Spleen (tissue), 7 donors: ENCODE measurements around the gene PEAK1.

Experiments used
- POLR2A ChIP-seq, 3 donors: fragments of 450-650 bp; IDR thresholded peaks; one replicate each; pipeline ENCODE4 v1.5.1; 2017; ENCODE audit warnings: antibody characterized with exemption in 3 of 3, mild to moderate bottlenecking in 1 of 3
- POLR2AphosphoS5 ChIP-seq, 3 donors: sonication (generic); formaldehyde crosslinking; IDR thresholded peaks; one replicate each; pipeline ENCODE4 v1.5.1; 2017; ENCODE audit warnings: antibody characterized with exemption in 3 of 3
- TF ChIP-seq, protein P1 (sequence below), 11 experiments: fragments of 200-600 bp in 7 of 11; fragments of 450-650 bp in 4 of 11; sonication (generic) in 4 of 11; IDR thresholded peaks in 8 of 11; conservative IDR thresholded peaks in 3 of 11; 1 replicate in 7 of 11; 2 replicates in 4 of 11; pipeline versions ENCODE4 v1.4.0 to v1.8.0; 2016 to 2021; ENCODE audit warnings: antibody characterized with exemption in 11 of 11, inconsistent platforms in 4 of 11, mild to moderate bottlenecking in 1 of 11
- donor health status: DM: no; HTN: no; CAD: no; lungs with moderate emphysema.
- donor health status: DM: no; HTN: no; CAD: no.
- donor health status: DM: no; HTN: no; CAD: no.

DNA sequence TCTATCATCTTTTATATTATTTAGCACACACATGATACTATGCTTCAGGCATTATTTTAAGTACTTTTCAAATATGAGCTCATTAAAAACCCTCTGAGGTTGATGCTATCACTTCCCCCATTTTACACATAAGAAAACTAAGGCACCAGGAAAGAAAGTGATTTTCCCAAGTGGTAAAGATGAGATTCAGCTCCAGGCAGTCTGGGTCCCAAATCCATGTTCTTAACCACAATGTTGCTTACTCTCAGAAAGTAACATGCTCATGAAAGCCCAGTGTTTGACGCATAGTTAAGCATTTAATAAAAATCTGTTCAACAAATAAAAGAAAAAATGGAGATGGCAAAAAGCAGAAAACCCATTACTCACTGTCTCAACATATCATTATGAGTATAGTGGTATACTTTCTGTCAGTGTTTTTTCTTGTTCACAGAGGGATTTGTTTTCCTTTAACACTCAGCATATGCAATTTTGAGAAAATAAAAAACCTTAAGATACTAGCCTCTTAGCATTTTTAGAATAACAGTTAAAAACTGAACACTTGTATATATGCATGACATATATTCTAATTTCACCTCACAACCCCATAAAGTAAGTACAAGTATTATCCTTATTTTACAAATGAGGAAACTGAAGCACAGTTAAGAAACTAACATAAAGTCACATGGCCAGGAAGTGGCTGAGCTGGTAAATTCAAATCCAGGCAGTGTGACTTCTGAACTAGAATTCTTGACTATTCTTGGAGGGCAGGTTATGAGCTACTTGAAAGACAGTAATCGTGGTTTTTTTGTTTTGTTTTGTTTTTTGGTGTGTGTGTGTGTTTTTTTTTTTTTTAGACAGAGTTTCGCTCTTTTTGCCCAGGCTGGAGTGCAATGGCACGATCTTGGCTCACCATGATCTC is 10.4 kb downstream of the PEAK1 start:
- TF ChIP-seq, protein P1, sequence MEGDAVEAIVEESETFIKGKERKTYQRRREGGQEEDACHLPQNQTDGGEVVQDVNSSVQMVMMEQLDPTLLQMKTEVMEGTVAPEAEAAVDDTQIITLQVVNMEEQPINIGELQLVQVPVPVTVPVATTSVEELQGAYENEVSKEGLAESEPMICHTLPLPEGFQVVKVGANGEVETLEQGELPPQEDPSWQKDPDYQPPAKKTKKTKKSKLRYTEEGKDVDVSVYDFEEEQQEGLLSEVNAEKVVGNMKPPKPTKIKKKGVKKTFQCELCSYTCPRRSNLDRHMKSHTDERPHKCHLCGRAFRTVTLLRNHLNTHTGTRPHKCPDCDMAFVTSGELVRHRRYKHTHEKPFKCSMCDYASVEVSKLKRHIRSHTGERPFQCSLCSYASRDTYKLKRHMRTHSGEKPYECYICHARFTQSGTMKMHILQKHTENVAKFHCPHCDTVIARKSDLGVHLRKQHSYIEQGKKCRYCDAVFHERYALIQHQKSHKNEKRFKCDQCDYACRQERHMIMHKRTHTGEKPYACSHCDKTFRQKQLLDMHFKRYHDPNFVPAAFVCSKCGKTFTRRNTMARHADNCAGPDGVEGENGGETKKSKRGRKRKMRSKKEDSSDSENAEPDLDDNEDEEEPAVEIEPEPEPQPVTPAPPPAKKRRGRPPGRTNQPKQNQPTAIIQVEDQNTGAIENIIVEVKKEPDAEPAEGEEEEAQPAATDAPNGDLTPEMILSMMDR (IDR thresholded peaks at IDR 0.05 in 8 of 11, conservative IDR thresholded peaks at IDR 0.05 in 3 of 11), result no peak
- no peak for TF ChIP-seq POLR2A (IDR thresholded peaks at IDR 0.05)
- no peak for TF ChIP-seq POLR2AphosphoS5 (IDR thresholded peaks at IDR 0.05)
